GM19324 (cell line): Measurements from ENCODE around the gene PADI1.

Source experiments
- ATAC-seq: cut with Tn5 transposase; IDR thresholded peaks from one replicate; pipeline ENCODE4 v1.9.1; 2021; ENCODE audit warnings: mild to moderate bottlenecking, moderate library complexity; ENCODE audit not compliant: unreplicated experiment, low FRiP score

Gene PADI1

GRCh38 chr1:17196496-17197185, 8.3 kb upstream of the PADI1 start:
- no peak for ATAC-seq

DNA sequence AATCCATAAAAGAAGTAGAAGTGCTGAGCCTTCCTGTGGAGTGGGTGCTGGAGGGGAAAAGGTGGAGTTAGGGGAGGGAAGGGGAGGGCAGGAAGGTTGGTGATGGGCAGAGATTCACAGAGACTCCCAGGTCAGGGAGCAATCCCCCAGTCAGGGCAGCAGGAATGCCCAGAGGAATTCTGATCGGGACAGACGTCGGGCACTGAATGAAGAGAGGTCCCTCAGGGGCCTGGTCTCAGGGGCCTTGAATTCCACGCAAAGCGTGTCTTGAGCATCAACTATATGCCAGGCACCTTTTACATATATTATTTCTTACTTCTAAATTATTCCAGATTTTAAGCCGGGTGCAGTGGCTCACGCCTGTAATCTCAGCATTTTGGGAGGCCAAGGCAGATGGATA, 7.2 kb upstream of the PADI1 start:
- no peak for ATAC-seq

DNA sequence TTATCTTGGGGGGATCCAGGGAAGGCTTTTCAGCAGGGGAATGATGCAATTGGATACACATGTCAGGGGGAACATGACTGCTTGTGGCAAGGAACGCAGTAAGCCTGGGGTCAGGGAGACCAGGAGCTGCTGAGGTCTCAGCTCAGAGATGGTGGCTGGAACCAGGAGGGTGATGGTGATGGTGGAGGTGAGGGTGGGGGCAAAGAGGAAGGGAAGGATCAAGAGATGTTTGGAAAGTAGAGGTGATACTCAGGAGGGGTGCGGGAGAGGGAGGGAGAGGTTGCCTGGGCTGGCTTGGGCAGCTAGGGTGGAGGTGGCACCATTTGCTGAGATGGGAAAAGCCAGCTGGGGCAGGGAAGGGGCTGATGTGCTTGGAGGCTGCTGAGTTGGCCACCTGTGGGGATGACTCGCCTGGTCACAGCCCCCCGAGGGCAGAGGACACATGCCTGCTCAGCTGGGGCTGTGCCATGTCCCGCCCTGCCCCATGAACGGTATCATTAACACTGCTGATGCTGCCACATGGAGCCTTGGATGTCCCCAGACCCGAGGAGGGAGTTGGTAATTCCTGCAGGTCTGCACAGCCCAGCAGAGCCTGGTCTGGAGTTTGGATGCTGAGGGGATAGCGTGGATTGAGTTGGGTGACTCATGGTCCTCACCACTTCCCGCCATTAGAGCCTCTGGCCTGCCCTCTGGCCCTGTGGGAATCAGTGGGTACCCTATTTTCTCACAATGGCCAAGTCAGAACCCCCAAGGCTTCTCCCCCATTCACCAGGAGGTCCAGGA, 6.3 kb upstream of the PADI1 start:
- no peak for ATAC-seq

DNA sequence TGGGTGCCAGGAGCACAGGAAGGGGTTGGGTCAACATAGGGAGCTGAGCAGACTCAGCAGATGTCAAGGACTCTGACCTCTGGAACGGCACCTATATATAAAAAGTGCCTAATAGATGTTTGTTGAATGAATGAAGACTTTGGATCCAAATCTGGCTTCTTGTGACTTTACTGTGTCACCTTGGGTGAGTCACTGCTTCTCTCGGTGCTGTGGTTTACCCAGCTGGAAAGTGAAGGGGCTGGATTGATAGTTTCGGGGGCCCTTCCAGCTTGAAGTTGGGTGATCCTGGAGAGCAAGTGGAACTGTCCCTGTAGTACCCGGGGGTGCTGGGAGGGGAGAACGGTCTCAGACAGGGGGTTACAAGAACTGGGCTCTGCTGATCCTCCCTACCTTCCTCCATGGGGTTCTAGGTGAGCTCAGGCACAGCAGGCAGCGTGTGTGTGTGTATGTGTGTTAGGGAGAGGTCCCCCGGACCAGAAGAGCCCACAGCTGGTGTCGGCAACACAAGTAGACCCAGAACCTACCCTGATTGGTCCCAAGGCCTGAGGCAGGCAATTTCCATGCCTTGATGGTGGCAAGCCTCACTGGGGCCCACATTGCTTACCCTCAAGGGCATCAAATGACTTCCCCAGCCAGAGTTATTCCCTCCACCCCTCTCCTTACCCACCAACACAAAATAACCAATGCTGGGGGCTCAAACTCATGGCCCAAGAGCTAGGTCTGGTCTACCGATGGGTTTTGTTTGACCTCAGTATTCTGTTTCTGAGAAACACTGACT, 5.5 kb upstream of the PADI1 start:
- ATAC-seq = no peak

GRCh38 chr1:17200246-17200645, 4.7 kb upstream of the PADI1 start:
- ATAC-seq = no peak

DNA sequence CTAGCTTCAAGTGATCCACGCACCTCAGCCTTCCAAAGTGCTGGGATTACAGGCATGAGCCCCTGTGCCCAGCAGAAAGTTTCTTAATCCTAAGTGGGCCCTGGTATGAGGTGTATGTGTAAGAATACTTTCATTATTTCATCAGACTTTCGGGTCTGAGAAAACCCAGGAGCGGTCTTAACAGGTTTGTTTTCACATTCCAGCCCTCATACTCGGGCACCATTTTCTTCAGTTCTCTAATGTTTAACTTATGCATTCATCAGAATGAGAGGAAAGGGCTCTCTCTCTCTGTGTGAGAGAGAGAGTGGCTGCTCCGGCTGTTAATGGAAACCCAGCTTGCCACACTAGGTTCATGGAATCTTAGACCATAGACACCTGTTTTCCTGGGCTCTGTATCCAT, 4.2 kb upstream of the PADI1 start:
- ATAC-seq = no peak

- no peak for ATAC-seq
Observed at GRCh38 chr1:17201201-17202021, 3.5 kb upstream of the PADI1 start.

DNA sequence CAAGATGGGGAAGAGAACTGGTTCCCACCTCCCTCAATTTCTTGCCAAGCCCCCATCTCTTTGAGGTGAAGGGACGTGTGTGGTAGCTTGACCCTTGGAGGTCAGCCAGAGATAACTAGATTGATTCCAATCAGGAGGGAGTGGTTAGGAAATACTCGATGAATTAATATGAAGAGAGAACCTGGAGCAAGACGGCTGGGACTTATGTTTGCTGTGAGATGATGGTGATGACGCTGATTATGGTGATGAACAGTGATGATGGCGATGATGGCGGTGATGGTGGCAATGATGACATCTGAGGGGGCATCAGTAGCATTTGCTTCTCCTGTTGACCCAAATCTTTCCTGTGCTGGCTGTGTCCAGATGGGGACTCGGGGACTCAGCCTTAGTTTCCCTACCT, 724 bp downstream of the PADI1 start:
- no peak for ATAC-seq

DNA sequence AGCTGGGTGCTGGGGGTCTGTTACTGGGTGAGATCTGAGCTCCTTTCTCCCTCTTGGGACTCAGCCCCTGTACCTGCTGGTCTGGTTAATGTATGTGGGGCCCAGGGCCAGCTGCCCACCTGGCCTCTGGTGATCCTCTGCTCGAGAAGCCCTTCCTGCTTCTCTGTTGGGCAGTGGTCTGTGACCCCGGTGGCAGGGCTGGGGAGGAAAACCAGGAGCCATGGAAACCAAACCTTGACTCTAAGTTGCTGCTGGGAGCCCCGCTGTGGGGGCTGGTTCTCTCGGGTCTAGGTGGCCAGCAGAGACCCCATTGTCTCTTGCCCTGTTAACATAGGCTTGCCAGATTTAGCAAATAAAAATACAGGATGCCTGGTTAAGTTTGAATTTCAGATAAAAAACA, 1.3 kb downstream of the PADI1 start:
- ATAC-seq = no peak

- peak; percentile 56 for ATAC-seq
Observed at GRCh38 chr1:17207046-17207445, 2.1 kb downstream of the PADI1 start.

DNA sequence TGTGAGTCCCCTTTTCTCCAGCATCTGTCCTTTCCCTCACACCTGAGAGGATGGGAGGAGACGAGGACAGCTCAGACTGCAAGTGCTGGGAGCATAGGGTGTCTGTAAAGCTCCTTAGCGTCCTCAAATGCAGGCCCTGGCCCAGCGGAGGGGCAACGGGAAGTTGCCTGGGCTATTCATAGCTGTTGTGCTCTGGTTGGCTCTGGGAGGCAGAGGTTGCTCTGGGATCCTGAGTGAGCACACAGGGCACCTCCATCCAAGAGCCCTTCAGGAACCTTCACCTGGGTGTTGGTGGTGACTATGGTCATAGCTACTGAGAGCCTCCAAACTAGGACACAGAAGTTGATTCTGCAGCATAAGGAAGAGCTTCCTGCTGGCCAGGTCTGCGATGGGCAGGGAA, 2.6 kb downstream of the PADI1 start:
- no peak for ATAC-seq

DNA sequence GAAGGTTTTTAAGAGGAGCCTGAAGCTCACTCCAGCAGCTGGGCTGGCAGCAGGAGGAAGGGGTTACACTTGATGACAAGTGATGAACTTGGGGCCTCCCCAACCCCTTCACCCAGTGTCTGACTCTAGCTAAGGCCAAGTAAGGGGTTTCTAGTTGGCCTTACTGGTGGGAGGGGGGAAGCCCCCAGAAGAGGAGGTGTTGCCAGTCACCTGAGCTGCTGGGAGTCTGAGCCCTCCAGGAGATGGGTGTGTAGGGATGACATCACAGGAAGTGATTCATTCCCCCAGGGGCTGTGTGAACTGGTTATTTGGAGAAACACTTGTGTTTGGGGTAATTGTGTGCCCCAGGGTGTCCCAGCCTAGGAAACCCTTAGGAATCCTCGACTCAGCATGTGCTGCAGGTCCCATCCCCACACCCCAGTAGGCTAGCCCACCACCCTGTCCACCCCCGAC, 3.1 kb downstream of the PADI1 start:
- ATAC-seq = no peak

- ATAC-seq = no peak
Observed at GRCh38 chr1:17208546-17208945, 3.6 kb downstream of the PADI1 start.

DNA sequence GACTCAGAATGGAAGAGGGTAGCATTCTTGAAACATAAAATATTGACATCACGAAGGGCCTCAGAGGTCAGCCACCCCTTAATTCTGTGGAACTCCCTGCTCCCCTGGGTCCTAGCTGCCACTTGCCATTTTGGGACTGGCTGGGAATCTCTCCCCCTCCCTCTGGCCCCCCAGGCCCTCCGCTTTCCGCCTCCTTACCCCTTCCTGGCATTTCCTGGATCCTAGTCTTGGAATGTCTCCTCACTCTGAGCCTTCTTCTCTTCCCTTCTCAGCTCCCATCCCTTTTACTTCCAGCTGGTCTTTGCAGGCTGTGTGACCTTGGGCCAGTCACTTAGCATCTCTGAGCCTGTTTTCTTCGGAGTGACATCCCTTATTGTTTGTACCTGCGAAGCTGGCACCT, 4.5 kb downstream of the PADI1 start:
- no peak for ATAC-seq

DNA sequence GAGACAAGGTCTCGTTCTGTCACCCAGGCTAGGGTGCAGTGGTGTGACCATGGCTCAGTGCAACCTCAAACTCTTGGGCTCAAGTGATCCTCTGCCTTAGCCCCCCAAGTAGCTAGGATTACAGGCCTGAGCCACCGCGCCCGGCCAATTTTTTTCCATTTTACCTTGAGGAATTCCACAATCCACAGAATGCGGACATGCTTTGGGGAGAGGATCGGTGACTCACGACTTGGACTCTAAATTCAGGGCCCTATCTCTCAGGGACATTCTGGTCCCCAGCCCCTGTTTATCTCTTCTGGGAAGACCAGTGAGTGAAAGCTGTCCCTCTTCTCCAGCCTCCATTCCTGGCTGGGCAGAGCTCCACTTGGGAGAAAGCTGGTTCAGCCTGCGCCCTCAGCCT, 5.2 kb downstream of the PADI1 start:
- ATAC-seq = no peak

GRCh38 chr1:17211377-17211776, 6.4 kb downstream of the PADI1 start:
- ATAC-seq = no peak

GRCh38 chr1:17212009-17212408, 7.1 kb downstream of the PADI1 start:
- ATAC-seq = no peak

- ATAC-seq = no peak
Observed at GRCh38 chr1:17212487-17213121, 7.7 kb downstream of the PADI1 start.

- no peak for ATAC-seq
Observed at GRCh38 chr1:17213148-17213781, 8.3 kb downstream of the PADI1 start.

DNA sequence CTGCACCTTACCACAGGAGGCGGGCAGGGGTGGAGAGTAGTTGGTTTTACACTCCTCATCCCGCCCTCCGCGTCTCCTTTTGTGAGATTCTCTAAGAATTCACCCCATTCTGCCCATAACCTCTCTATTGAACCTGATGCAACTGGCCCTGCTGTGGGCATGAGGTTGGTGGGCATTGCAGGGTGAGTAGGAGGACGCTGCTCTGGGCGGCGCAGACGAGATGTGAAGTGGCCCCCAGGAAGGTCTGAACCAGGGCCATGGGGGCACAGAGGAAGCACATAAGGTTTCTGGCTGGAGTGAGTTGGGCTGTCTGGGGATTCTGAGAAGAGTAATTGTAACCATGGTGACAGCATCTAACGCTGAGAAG, 8.8 kb downstream of the PADI1 start:
- ATAC-seq = no peak
